Hematopoietic multipotent progenitor cell treated with erythropoietin and hydrocortisone succinate and interleukin-3 and kit ligand, for 17 days (in vitro differentiated cells): ENCODE data around the gene IGF1.

ENCODE experiments used
- DNase-seq: peaks from one replicate; pipeline ENCODE4 v3.0.0-alpha.2; 2015; ENCODE audit warnings: low spot score

IGF1 gene

GRCh38 chr12:102480406-102480805 is at the start of gene IGF1:
Gene IGF1, minus strand, starts transcription at chr12:102480563. Its CDS starts 182 bp downstream, at chr12:102480381.
- DNase-seq: no peak

DNA sequence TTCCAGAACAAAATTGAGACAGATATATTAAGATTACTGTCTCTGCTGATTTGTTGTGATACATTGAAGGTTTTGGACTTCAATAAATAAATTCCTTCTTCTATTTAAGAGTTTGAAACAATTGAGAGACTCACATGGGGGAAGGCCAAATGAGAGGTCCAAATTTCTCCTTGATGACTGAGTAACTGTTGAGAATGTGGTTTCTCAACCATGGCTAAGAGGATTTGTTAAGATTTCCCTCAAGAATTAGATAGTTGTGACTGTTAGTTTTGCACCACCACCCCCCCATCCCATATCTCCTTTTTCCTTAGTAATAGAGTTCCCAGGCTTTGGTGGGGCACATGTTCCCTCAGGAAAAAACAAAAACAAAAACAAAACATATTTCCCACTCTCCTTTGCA is 47.7 kb upstream of the IGF1 start:
- DNase-seq: no peak

GRCh38 chr12:102527171-102527720 is 46.9 kb upstream of the IGF1 start:
- no peak for DNase-seq

DNA sequence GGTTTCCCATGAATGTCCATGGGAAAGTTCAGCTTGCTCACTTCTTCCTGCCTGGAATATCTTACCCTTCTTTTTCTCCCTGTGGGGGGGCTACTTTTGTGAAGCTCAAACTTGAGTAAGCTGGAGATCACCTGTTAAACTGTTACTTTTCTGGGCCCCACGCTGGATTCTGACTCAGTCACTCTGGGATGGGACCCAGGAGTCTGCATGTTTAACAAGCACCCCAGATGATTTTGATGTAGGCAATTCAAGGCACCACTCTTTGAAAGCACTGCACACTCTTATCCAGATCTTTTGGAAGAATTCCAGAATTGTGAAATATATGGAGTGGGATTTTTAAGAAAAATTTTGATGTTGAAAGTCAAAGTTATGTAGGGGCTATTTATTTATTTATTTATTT is 46.3 kb upstream of the IGF1 start:
- DNase-seq: no peak

- no peak for DNase-seq
Measured at GRCh38 chr12:102522768-102523167, 42.4 kb upstream of the IGF1 start.

- no peak for DNase-seq
Measured at GRCh38 chr12:102521662-102522277, 41.4 kb upstream of the IGF1 start.

DNA sequence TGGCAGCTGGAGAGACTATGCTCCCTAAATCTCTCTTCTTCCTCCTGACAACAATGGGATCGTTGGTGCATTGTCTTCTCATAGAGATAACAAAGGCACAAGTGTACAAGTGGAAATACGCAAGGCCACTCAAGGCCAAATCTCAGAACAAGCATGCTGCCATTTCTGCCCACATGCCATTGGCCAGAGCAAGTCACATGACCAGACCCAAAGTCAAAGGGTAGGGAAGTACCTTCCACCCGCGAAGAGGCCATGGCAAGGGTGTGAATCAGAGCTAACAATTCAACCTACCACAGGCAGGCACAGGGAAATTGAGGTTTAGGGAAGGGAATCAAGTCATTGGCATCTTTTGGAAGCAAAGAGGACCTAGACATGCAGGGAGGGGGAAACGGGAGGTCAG is 38.5 kb upstream of the IGF1 start:
- DNase-seq: no peak

DNA sequence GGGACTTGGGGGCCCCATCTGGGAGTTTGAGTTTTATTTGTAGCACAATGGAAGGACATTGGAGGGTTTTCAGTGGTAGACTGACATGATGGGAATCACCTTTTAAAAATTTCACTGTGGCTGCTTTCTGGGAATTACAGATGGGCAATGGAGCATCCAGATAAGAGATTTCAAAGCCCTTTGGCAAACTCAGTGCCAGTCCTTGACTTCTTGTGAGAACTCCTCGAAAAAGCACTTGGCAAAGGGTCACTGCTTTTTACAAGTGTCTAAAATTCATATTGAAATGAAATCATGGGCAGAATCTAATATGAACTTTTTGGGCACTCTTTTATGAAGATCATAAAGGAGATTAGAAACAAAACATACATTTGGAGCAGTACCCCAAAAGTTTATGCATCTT is 34.3 kb upstream of the IGF1 start:
- no peak for DNase-seq

GRCh38 chr12:102513739-102514138 is 33.4 kb upstream of the IGF1 start:
- DNase-seq: no peak

DNA sequence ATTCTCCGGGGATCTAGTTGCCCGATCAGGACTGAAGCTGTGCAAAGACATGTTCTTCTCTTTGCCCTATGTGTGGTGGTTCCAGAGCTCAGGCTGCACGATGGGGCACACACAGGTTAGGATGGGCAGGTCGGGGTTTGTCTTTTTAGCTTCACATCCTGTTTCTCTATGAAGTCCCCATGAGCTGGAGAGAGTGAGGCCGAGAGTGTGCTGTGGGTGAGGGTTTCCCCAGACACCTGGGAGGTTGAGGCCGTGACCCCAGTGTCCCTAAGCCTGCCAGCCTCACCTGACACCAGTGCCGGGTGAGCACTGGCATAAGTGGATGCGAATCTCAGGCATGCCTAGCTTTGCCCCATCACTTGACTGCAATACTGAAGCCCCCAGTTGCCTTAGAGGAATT is 32.9 kb upstream of the IGF1 start:
- DNase-seq: no peak

- no peak for DNase-seq
Measured at GRCh38 chr12:102512523-102512922, 32.2 kb upstream of the IGF1 start.

DNA sequence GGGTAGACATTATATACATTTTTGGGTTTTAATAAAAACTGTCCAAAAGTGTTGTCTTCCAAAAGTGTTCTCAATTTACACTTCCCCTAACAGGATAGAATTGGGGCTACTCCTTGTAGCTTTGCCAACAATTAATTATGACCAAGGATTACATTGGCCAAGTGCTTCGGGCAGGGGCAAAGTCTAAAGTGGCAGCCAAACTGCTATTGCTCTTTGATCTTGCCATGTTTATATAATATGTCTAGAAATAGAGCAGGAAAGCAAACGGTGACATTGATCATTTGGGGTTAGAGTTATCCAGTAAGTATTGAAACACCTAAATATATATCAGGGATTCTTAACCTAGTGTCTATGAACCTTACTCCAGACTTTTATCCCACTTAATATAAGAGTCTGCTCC is 31.2 kb upstream of the IGF1 start:
- DNase-seq: no peak

DNA sequence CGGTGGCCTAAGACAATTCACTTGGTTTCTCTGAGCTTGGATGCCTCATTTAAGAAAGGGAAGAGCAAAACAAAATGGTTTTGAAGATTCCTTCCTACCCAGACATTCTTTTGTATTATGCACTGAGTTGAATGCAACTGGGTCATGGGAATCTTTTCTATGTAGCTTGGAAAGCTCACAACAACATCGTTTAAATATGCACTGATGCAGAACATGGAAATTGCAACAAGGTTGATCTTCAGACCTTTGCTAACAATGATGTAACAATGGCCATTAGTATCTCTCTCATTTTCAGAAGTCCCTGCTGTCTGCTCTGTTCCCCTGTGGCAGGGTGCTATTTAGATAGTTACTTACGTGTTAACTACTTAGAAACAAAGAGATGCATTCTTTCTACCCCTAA is 30.1 kb upstream of the IGF1 start:
- DNase-seq: no peak

DNA sequence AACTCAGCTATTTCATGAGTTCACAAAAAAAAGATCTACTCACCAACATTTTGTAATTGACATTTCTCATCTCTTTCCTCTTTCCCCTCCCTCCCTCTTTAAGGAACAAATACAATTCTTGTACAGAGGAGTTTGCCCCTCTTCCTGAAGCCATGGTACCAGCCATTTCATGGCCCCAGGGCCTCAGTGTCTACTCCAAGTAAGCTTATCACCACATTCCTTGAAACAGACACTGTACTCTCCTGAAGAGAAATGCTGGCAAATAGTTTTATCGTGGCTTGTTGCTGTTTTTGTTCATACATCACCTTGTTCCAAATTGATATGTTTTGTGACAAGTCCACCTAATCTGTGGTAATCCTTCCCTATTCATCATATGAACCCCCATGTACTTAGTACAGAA is 29.7 kb upstream of the IGF1 start:
- DNase-seq: no peak

DNA sequence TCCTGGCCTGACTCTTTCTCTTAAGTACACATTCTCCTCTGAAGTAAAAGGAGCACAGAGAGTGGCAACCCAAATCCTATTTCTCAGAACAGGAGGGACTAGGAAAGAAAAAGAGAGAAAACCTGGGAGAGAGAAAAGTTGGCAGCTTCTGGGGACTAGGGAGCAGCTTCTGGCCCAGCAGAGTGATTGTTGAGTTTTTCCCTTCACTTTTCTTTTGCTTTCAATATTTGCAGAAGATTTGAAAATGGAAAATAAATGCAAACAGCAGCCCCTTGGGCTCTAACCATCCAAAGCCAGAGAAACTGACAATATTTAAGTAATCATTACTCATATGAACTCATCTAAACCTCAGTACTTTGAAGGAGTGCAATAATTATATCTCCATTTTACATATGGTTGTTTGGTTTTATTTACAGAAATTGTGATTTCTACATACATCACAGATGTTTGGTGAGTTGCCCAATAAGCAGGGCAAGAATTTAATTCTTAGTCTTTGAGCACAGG is 28.8 kb upstream of the IGF1 start:
- no peak for DNase-seq

- DNase-seq: no peak
Measured at GRCh38 chr12:102508052-102508451, 27.7 kb upstream of the IGF1 start.

DNA sequence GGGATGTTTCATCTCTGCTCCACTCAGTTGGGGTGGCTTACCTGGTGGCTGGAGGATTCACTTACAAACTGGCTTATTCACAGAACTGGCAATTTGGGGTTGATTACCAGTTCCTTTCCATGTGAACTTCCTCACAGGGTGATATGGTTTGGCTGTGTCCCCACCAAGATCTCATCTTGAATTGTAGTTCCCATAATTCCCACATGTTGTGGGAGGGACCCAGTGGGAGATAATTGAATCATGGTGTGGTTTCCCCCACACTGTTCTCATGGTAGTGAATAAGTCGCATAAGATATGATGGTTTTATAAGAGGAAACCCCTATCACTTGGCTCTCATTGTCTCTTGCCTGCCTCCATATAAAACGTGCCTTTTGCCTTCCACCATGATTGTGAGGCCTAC is 26.9 kb upstream of the IGF1 start:
- no peak for DNase-seq

- no peak for DNase-seq
Measured at GRCh38 chr12:102504871-102505270, 24.5 kb upstream of the IGF1 start.

GRCh38 chr12:102504280-102504679 is 23.9 kb upstream of the IGF1 start:
- DNase-seq: no peak

DNA sequence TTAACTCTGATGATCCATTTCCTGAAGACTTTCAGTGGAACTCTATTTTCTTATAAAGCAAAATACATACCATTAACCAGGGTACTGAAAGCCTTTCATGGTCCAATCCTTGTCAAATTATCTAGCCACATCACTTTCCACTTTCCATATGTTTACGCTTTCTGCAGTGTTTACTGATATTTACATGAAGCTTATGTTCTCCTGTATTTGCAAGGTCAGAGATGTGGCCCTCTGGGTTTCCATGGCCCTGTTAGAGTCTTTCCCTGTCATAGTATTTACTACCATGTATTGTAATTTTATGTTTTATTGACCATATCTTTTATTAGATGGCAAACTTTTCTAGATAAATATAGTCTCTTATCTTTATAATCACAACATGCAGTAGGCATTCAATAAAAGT is 23.5 kb upstream of the IGF1 start:
- DNase-seq: no peak

DNA sequence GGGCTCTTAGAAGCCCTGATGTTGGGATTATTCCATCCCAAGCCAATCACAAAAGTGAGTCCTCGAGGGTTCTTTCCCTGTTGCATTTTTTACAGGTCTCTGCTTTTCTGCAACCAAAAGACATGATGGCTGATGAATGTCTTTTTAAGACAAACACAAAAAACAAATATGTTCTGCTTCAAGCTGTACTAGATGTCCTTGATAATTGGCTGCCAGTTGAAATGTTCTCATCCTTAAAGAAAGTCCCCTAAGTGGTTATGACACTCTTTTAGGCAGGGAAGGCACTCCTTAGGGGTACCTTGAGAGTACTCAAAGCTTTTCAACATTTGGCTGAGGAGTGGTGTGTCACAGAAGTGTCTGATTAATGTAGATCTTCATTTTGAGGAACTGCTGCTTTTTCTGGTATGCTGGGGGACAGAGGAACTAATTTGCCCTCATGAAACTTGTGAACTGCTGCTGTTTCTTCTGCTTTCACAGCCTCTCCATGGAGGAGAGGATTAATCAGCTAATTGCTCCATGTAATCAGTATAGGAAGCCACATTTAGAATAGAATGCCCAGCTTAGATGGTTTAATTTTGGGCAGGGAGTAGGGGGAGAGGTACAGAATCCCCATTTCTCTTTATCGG is 22.8 kb upstream of the IGF1 start:
- no peak for DNase-seq

DNA sequence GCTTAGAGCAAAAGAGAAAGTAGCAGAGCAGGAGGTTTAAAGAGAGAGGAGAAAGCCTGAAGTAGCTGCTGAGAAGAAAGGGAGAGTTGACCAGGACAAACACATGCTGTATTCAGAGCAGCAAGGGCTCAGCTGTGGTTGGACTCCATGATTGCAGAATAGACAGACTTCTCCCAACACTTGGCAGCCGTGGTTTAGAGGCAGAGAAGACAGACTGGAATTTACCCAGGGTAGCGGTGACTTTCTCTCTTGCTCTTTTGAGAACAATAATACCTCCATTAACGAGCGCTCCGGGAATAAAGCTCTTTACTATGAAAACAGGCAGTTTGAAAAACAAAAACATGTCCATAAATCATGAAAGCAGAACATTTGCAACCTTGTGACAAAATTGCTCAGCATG is 21.4 kb upstream of the IGF1 start:
- DNase-seq: no peak

GRCh38 chr12:102498471-102498870 is 18.1 kb upstream of the IGF1 start:
- DNase-seq: no peak

DNA sequence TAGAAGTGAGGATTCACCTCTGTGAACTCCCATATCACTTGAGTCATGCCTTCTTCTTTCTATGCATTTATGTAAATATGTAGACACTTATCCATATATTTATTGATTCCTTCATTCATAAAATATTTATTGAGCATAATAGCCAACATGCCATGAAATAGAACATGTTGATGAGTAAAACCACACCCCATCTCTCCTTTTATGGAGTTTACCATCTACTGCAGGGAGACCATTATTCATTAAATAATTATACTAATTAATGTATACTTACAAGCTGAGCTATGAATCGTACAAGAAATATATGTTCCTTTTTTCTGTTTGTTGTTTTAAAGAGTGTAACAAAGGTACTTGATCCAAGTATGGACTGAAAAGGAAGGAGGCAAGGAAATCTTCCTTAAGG is 17.4 kb upstream of the IGF1 start:
- no peak for DNase-seq
